Large intestine (tissue), 3 donors: ENCODE measurements around the gene USP24. TPM values are rescaled to one million over a fixed set of nuclear protein-coding genes. Genes with fewer than 3 reads are reported as not detected.

Source experiments
- DNase-seq, 2 donors: peaks; one replicate each; pipeline versions ENCODE4 v3.0.0 to v3.0.0-alpha.2; 2013
- H3K27ac ChIP-seq: one replicate; pipeline ENCODE4 v1.5.1; 2013; ENCODE audit warnings: low read length
- H3K27me3 ChIP-seq: 2 replicates; pipeline ENCODE4 v1.6.1; 2013; ENCODE audit warnings: low read length; ENCODE audit not compliant: control insufficient read depth, insufficient read depth
- H3K36me3 ChIP-seq: 2 replicates; pipeline ENCODE4 v1.6.1; 2013; ENCODE audit warnings: low read length; ENCODE audit not compliant: control insufficient read depth, insufficient read depth
- H3K4me1 ChIP-seq: one replicate; pipeline ENCODE4 v1.6.1; 2013; ENCODE audit warnings: low read length; ENCODE audit not compliant: control insufficient read depth, insufficient read depth
- H3K4me3 ChIP-seq: one replicate; pipeline ENCODE4 v1.5.1; 2013; ENCODE audit warnings: low read length
- H3K9me3 ChIP-seq: one replicate; pipeline ENCODE4 v1.6.1; 2013; ENCODE audit warnings: mild to moderate bottlenecking, low read depth, low read length, moderate library complexity; ENCODE audit not compliant: control insufficient read depth
- WGBS: methylation state at CpG from one replicate; pipeline ENCODE4 v1.1.5; 2013; ENCODE audit warnings: low lambda C conversion rate; ENCODE audit not compliant: insufficient coverage; 5-methylcytosine and 5-hydroxymethylcytosine counted together
- polyA plus RNA-seq: library from polyadenylated mRNA; unstranded; fragments of 120-200 nt; gene quantifications from one replicate; pipeline ENCODE4 v1.2.1, GENCODE V29; 2013

The USP24 gene
- polyA plus RNA-seq, 1 donor = 37.6 TPM

DNA sequence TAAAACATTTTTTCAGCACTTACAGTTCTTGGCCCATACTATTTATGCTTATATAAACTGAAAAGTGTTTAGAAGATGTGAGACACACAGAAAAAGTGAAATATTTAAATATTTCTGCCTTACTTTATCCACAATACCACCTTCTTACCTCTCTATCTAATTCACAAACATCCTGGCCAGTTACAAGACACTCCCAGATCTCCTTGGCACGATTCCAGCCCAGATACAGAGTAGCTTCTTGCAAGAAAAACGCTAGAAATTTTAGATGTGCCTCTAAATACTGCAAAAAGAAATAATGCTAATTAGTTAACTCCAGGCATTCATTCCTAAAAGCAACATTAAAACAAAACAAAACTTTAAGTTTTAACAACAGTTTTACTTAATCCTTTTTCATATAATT, 68.4 kb downstream of the USP24 start:
- H3K9me3 ChIP-seq = no peaks in the 10 kb centered on the region
- no peaks in the 10 kb centered on the region for H3K4me1 ChIP-seq
- 59% methylated on average over 2 of the region's 2 CpGs for WGBS
- no peak for DNase-seq
- peaks cover 40% of the 10 kb centered on the region for H3K36me3 ChIP-seq
- no peak overlapping the region for H3K4me3 ChIP-seq
- no peak overlapping the region for H3K27ac ChIP-seq
- H3K27me3 ChIP-seq = no peaks in the 10 kb centered on the region

DNA sequence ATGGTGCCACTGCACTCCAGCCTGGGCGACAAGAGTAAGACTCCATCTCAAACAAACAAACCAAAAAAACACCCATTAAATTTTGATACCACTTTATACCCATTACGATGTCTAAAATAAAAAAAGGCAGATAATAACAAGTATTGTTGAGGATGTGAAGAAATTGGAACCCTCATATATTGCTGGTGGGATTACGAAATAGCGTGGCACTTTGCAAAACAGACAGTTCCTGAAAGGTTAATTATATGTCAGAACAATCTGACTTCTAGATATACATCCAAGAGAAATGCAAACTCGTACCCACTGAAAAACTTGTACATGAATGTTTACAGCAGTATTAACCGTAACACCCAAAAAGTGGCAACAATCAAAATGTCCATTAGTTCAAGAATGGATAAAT, 70.3 kb downstream of the USP24 start:
- no peaks in the 10 kb centered on the region for H3K4me1 ChIP-seq
- H3K4me3 ChIP-seq = no peak overlapping the region
- peaks cover 42% of the 10 kb centered on the region for H3K36me3 ChIP-seq
- H3K27ac ChIP-seq = no peak overlapping the region
- 100% methylated on average over 5 of the region's 6 CpGs for WGBS
- no peaks in the 10 kb centered on the region for H3K27me3 ChIP-seq
- no peak for DNase-seq
- H3K9me3 ChIP-seq = no peaks in the 10 kb centered on the region

DNA sequence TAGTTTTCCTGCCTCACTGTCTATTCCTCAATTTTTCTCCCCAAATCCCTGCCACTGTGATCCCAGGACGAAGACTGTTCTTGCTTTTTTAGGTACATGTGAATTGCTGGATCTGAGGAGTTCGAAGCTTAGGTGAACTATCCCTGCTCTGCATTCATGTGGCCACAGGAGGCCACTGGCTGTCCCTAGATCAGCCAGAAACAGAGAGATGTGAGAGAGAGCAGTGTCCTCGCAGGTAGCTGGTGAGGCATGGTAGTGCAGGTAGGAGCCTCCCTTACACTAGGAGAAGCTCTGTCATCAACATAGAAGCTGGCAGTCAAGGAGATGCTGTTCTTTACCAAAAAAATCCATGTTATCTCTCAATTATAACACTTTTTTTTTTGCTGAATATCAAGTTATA, 71.5 kb downstream of the USP24 start:
- Histone ChIP-seq H3K27ac (no peak overlapping the region), H3K4me3 (no peak overlapping the region), H3K4me1 (no peaks in the 10 kb centered on the region), H3K36me3 (peaks cover 45% of the 10 kb centered on the region), H3K27me3 (no peaks in the 10 kb centered on the region), H3K9me3 (no peaks in the 10 kb centered on the region)
- DNase-seq = no peak
- no CpG with 5 or more reads among the region's 3 CpGs for WGBS

DNA sequence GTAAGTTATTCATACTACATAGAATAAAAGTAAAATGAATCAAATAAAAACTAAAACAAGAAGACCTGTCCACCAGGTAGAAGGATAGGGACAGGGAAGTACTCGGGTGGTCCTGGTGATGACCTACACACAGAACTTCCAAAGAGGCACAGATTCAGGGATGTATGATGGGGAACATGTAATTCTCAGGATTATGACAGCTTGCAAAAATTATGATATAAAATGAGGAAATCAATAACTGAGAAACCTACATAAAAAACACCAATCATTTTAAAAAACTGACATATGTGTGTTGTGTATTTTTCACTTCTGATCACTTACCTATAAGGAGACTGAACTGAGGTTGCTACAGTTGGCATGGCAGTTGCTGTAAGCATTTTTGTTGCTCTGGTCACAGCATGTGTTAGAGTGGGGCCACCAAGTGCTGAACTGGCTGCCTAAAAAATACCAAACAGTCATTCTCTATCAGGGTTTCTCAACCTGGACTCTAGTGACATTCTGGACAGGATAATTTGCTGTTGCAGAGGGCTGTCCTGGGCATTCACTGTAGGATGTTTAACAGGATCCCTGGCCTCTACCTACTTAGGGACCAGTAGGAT, 73.8 kb downstream of the USP24 start:
- Histone ChIP-seq H3K4me1 (no peaks in the 10 kb centered on the region), H3K36me3 (peaks cover 59% of the 10 kb centered on the region), H3K27ac (no peak overlapping the region), H3K27me3 (no peaks in the 10 kb centered on the region), H3K9me3 (no peaks in the 10 kb centered on the region), H3K4me3 (no peak overlapping the region)
- 100% methylated on average over 1 of the region's 1 CpG for WGBS
- DNase-seq = no peak

DNA sequence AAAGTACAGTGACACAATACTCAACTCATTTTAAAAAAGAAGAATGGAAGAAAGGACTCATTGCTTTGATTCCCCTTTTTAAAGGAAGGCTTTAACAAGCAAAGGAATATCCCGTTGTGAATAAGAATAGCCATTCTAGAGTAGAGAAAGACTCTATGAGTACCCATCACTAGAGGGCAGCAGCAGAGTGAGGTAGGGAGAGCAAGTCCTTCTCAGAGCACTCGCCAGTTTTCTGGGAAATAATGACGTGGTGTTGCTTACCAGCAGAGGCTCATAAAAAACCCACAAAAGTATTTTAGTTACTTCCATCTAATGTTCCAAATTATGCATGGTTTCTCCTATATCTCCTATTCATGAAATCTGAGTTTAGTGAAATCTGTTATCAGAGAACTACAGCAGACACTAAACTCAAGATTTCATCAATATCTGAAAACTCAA, 74.6 kb downstream of the USP24 start:
- no peaks in the 10 kb centered on the region for H3K9me3 ChIP-seq
- no CpG with 5 or more reads among the region's 3 CpGs for WGBS
- no peak overlapping the region for H3K27ac ChIP-seq
- H3K4me1 ChIP-seq = no peaks in the 10 kb centered on the region
- H3K4me3 ChIP-seq = no peak overlapping the region
- H3K36me3 ChIP-seq = peaks cover 65% of the 10 kb centered on the region
- H3K27me3 ChIP-seq = no peaks in the 10 kb centered on the region
- DNase-seq = peak; percentile 68 to 72

DNA sequence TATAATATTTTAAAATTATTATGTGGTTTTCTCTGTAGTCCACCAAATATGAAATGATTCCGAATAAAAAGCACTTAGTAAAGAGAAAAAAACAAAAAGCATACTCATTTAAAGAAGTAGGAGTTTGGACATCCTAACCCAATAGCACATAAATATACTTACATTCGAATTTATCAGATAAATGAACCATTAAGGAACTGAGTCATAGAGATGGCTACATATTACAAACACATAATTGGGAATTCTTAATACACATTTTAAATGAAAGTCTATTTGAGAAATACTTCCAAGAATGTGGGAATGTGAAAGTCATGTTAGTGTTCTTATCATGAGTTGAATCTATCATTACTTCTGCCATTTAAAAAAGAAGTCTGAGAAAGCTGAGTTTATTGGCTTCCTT, 75.0 kb downstream of the USP24 start:
- Histone ChIP-seq H3K9me3 (no peaks in the 10 kb centered on the region), H3K36me3 (peaks cover 66% of the 10 kb centered on the region), H3K4me3 (no peak overlapping the region), H3K27me3 (no peaks in the 10 kb centered on the region), H3K4me1 (no peaks in the 10 kb centered on the region), H3K27ac (no peak overlapping the region)
- WGBS = 88% methylated on average over 2 of the region's 2 CpGs
- DNase-seq = no peak

DNA sequence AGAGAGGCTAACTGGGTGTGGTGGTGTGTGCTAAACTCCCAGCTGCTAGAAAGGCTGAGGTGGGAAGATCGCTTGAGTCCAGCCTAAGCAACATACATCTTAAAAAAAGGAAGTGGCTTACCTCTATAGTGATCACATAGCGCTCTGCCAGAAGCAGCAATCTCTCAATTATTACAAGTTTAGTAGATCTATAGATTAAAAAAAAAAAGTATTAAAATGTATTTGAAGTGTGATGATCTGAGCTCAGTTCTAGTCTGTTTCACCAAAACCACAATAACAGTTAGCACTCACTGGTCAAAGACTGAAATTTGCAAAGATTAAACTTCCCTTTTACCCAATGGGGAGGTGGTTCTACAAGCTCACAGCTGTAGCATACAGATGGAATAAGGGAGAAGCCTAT, 76.3 kb downstream of the USP24 start:
- Histone ChIP-seq H3K27ac (no peak overlapping the region), H3K4me1 (no peaks in the 10 kb centered on the region), H3K36me3 (peaks cover 71% of the 10 kb centered on the region), H3K27me3 (no peaks in the 10 kb centered on the region), H3K4me3 (no peak overlapping the region), H3K9me3 (no peaks in the 10 kb centered on the region)
- 100% methylated on average over 1 of the region's 2 CpGs for WGBS
- DNase-seq = no peak

DNA sequence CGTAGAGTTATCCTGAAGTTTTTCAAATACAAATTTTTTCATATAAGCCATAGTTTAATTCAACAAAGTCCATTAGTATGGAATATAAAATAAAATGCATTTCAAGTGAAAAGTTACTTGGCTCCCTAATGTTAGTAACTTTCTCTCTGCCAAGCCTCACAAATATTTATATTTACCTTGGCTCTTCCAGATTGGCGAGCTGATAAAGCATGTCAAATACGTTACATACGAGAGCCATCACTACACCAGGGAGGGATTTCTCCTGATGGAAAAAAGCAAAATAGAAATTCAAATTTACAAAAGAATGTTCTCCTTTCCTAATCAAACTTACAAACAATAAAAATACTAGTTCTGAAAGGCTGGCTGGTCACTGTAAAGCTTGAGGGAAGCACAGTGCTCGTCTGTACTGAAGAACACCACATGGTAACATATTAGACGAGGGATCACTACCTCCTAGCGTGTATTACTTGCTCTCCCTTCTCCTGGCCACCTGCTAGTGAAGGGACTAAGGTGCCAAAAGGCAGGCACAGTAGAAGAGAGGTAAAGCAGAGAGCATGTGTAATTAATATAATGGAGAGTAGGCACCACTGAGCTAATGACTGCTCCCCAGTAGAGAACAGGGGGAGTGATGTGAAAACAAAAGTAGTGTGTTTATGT, 80.9 kb downstream of the USP24 start:
- no peak overlapping the region for H3K27ac ChIP-seq
- peaks cover 74% of the 10 kb centered on the region for H3K36me3 ChIP-seq
- H3K27me3 ChIP-seq = no peaks in the 10 kb centered on the region
- WGBS = 100% methylated on average over 2 of the region's 7 CpGs
- H3K4me1 ChIP-seq = no peaks in the 10 kb centered on the region
- H3K9me3 ChIP-seq = no peaks in the 10 kb centered on the region
- no peak for DNase-seq
- H3K4me3 ChIP-seq = no peak overlapping the region

DNA sequence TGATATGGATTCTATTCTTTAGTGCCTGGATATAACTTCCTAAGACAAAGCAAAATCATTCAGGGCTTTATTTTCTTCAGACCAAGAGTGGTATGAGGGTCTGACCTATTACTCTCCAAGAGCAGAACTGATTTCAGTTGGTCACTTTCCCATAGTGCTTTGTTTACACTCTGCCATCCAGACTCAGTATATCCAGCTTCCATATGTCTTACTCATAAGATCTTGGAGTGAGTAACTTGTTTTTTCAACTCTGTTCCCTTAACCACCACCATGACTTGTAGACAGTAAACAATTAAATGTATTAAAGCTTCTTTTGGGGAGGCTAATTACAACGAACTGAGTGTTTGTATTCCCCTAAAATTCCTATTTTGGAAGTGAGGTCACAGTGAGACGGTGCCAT, 83.4 kb downstream of the USP24 start:
- no peaks in the 10 kb centered on the region for H3K9me3 ChIP-seq
- H3K36me3 ChIP-seq = peaks cover 68% of the 10 kb centered on the region
- no peak overlapping the region for H3K27ac ChIP-seq
- H3K4me1 ChIP-seq = no peaks in the 10 kb centered on the region
- DNase-seq = no peak
- no peak overlapping the region for H3K4me3 ChIP-seq
- no peaks in the 10 kb centered on the region for H3K27me3 ChIP-seq
- no CpG with 5 or more reads among the region's 2 CpGs for WGBS

DNA sequence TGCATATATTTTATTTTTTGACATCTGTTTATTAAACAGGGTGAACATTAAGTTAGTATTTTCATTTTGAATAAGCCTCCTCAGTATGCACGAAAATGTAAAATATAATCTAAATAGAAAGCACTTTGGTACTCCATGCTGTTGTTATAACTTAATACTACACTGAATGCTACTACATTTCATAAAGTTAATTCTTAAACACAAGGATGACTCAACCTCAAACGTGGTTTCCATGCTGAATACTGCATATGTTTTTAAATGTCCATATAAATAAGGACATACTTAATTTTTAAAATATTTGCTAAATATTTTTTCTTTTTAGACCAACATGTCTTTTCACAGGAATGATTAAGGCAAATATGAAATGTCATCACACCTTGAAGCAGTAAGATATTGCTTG, 83.9 kb downstream of the USP24 start:
- peaks cover 67% of the 10 kb centered on the region for H3K36me3 ChIP-seq

DNA sequence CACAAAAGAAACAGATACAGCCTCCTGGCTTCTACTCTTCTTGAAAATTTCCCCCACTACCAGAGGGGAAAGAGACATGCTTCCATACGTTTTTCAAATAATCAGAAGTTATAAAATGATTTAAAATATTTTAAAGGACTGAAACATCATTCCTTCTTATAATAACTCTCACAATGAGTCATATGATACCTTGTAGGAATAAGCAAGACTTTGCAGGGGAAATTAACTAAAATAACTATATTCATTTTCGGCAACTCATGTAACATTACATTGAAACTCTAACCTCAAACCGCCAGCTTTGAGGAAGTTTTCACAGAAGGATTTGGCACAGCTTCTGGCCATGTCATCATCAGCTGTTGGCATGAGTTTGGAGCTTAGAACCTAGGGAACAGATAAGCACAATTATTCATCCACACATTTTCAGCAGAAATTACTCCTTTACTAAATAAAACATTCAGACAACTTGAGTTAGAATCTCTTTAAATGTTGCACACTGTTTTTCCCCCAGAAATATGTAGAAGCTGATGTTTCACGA, 85.9 kb downstream of the USP24 start:
- Histone ChIP-seq H3K4me1 (no peaks in the 10 kb centered on the region), H3K36me3 (peaks cover 65% of the 10 kb centered on the region), H3K4me3 (no peak overlapping the region), H3K27ac (no peak overlapping the region), H3K9me3 (no peaks in the 10 kb centered on the region), H3K27me3 (no peaks in the 10 kb centered on the region)
- WGBS = 86% methylated on average over 1 of the region's 4 CpGs
- no peak for DNase-seq

More for the DNA sequence above, 83.9 kb downstream of the USP24 start:
- Histone ChIP-seq H3K27ac (no peak overlapping the region), H3K4me1 (no peaks in the 10 kb centered on the region), H3K9me3 (no peaks in the 10 kb centered on the region), H3K4me3 (no peak overlapping the region), H3K27me3 (no peaks in the 10 kb centered on the region)
- DNase-seq = no peak
- WGBS = 100% methylated on average over 1 of the region's 2 CpGs
